AG09309 (cell line): ENCODE results near the gene AP2B1.
A peak's percentile ranks its signal among the peaks of the same experiment; 100 is the strongest.

Experiments
- DNase-seq: peaks from one replicate; pipeline ENCODE4 v3.0.0-alpha.2; 2010; ENCODE audit warnings: low read depth
- H3K4me3 ChIP-seq: 2 replicates; pipeline ENCODE4 v1.5.1; 2011; ENCODE audit warnings: mild to moderate bottlenecking, low read depth, low read length, moderate library complexity; ENCODE audit not compliant: control insufficient read depth
- TF ChIP-seq, protein P1 (sequence below): IDR thresholded peaks from 2 replicates; pipeline ENCODE4 v1.5.1; 2011; ENCODE audit warnings: mild to moderate bottlenecking, low read depth, low read length, inconsistent platforms; ENCODE audit not compliant: insufficient read depth, control insufficient read depth; ENCODE audit errors: missing control alignments

Gene AP2B1

DNA sequence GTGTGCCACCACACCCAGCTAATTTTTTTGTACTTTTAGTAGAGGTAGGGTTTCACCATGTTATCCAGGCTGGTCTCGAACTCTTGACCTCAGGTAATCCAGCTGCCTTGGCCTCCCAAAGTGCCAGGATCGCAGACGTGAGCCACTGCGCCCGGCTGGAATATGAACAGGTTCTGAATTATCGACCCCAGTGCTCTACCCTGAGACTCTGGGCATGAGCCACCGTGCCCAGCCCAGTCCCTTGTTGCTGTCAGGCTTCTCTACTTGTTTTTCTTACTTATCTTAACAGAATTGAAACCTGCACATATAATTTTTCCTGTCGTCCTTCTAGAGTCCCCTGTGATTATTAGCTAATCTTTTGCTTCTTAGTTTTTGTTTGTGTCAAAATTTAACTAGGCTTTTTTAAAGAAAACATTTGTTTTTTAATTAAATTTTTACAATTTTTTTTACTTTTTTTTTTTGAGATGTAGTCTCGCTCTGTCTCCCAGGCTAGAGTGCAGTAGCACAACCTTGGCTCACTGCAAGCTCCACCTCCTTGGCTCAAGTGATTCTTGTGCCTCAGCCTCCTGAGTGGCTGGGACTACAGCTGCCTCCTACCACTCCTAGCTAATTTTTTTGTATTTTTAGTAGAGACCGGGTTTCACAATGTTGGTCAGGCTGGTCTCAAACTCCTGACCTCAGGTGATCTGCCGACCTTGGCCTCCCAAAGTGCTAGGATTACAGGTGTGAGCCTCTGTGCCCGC is 66.7 kb downstream of the AP2B1 start:
- no peak for DNase-seq
- TF ChIP-seq, protein P1, sequence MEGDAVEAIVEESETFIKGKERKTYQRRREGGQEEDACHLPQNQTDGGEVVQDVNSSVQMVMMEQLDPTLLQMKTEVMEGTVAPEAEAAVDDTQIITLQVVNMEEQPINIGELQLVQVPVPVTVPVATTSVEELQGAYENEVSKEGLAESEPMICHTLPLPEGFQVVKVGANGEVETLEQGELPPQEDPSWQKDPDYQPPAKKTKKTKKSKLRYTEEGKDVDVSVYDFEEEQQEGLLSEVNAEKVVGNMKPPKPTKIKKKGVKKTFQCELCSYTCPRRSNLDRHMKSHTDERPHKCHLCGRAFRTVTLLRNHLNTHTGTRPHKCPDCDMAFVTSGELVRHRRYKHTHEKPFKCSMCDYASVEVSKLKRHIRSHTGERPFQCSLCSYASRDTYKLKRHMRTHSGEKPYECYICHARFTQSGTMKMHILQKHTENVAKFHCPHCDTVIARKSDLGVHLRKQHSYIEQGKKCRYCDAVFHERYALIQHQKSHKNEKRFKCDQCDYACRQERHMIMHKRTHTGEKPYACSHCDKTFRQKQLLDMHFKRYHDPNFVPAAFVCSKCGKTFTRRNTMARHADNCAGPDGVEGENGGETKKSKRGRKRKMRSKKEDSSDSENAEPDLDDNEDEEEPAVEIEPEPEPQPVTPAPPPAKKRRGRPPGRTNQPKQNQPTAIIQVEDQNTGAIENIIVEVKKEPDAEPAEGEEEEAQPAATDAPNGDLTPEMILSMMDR: no peak
- H3K4me3 ChIP-seq: no peak overlapping the region

DNA sequence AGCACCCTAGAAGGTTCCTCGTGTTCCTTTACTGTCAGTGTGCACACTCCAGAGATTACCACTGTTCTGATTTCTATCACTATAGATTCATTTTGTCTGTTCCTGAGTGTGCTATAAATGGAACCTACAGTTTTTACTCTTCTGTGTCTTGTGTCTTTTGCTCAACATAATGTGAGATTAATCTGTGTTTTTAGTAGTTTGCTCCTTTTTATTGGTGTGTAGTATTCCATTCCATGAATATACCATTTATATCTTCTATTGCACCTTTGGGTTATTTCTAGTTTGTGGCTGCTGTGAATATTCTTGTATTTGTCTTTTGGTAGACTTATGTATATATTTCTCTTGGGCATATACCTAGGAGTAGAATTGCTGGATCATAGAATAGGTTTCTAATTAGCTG is 68.2 kb downstream of the AP2B1 start:
- no peak for DNase-seq
- no peak overlapping the region for H3K4me3 ChIP-seq
- TF ChIP-seq, protein P1: no peak

DNA sequence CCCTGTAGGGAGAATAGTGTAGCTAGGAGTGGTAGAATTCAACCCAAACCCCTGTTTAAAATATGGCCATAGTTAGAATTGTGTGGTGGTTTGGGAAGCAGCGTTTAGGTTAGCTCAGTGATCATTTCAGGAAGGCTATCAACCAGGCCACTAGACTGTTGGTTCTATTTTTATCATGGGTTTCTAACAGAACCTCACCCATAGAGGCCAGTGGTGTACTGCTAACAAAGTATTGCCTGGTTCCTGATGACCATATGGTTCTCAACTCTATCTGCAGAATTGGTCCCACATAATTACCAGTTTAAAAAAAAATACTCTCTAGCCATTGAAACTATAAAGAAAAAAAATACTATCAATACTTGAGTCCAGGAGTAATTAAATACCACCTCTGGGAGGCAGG is 73.8 kb downstream of the AP2B1 start:
- no peak for DNase-seq
- TF ChIP-seq, protein P1: peak; percentile 7
- no peak overlapping the region for H3K4me3 ChIP-seq

DNA sequence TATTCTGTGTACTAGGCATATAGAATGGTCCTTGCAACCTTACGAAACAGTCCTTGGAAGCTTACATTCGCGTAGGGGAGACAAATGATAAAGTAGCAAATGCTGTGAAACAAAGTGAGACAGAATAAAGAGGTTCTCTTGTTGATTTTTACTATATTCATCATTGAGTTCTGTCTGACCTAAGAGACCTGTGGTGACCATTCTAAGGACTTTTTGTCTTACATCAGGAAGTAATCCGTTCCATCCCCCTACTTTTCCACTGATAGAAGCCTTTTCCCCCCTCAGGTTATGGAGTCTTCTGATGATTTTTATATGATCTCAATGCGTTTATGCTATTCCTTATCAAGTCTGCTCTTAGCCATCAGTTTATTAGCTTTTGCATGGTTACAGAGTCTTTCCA is 77.6 kb downstream of the AP2B1 start:
- no peak for DNase-seq
- TF ChIP-seq, protein P1: no peak
- no peak overlapping the region for H3K4me3 ChIP-seq

DNA sequence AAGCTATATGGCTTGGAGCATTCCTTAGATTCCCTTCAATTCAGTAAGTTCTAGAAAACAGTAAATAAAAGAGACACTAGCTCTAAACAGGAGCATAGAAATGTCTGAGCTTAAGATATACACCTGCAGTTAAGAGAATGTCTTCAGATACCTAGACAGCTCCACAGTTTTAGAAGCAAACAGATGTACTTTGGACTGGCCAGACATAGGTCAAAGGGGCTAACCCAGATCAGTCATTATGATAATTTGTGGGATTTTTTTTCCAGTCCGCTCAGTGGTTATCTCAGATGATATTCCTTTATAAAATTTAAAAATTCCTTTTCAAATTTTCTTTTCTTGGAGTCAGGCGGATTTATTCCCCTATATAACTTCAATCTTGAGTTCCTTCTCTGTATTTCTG is 78.5 kb downstream of the AP2B1 start:
- H3K4me3 ChIP-seq: no peak overlapping the region
- TF ChIP-seq, protein P1: no peak
- no peak for DNase-seq

DNA sequence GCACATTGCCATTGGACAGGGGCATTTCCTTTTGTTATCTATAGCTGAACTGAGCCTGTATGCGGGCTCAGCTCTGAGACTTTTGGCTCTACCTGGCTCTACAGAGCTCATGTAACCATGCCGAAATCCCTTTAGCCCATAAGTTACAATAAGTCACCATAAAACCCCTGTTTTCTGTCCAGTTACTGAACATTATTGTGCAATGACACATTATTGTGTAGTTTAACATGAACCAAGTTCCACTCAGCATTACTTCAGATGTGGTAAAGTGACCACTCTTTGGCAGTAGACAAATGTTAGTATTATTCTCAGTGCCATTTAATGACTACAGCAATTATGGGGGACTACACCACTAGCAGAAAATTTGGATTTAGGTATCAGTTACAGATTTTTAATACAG is 78.9 kb downstream of the AP2B1 start:
- no peak for DNase-seq
- no peak overlapping the region for H3K4me3 ChIP-seq
- TF ChIP-seq, protein P1: no peak

DNA sequence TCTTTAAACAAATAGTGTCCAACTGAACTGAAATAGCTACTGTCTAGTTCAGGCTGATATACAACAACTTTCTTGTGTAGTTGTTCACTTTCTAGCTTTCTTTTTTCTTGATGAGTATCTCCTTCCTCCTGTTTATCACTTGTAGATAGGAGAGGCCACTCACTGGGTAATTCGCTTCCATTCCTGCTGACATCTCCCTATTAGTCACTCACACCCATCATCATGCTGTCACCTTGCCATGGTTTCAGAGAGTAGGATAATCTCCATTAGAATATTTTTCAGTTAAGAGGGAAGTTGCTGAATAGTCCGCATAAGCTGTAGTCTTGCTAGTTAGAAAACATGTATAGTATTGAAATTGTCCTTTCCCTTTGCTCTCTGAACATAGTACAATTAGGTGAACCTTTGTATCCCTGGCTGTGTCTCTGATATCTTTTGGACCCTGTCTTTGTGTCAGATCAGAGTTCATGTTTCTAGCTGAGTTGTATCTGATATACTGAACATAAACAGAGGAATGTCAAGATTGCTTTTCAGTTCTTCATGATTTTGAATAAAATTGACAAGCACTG is 79.9 kb downstream of the AP2B1 start:
- no peak for DNase-seq
- H3K4me3 ChIP-seq: no peak overlapping the region
- TF ChIP-seq, protein P1: no peak
